Vagina (tissue), 2 donors: ENCODE data around the gene PRDM10. TPM values are rescaled to one million over a fixed set of nuclear protein-coding genes. Genes with fewer than 3 reads are reported as not detected.
"Not testable (repeated sequence)": the region's sequence is repeated elsewhere in the genome, so short reads cannot be mapped to it uniquely, and the experiment has no call there.

Experiments used
- DNase-seq, 2 donors: peaks; one replicate each; pipeline ENCODE4 v3.0.0-alpha.2; 2017; ENCODE audit errors: extremely low spot score in 2 of 2
- H3K27ac ChIP-seq: fragments of 200-600 bp; sonication (generic); one replicate; pipeline ENCODE4 v1.5.1; 2019
- H3K27me3 ChIP-seq: fragments of 200-600 bp; sonication (generic); one replicate; pipeline ENCODE4 v1.5.1; 2019
- H3K36me3 ChIP-seq, 2 donors: fragments of 200-600 bp; sonication (generic); one replicate each; pipeline ENCODE4 v1.5.1; 2017 to 2019
- H3K4me1 ChIP-seq: fragments of 200-600 bp; sonication (generic); one replicate; pipeline ENCODE4 v1.5.1; 2019
- H3K4me3 ChIP-seq, 2 donors: fragments of 200-600 bp; sonication (generic); 1 replicate in 1 of 2; 2 replicates in 1 of 2; pipeline ENCODE4 v1.5.1; 2016 to 2019
- H3K9me3 ChIP-seq: fragments of 200-600 bp; sonication (generic); one replicate; pipeline ENCODE4 v1.5.1; 2019
- CTCF ChIP-seq, 3 experiments: fragments of 450-650 bp in 2 of 3; fragments of 200-600 bp in 1 of 3; sonication (generic) in 1 of 3; IDR thresholded peaks; one replicate each; pipeline ENCODE4 v1.5.1; 2017 to 2019; ENCODE audit warnings: antibody characterized with exemption in 3 of 3, mild to moderate bottlenecking in 2 of 3, moderate library complexity in 2 of 3
- POLR2A ChIP-seq, 2 donors: fragments of 450-650 bp; IDR thresholded peaks; one replicate each; pipeline ENCODE4 v1.6.1; 2017; ENCODE audit warnings: antibody characterized with exemption in 2 of 2, mild to moderate bottlenecking in 2 of 2, moderate library complexity in 2 of 2
- POLR2AphosphoS5 ChIP-seq, 2 donors: sonication (generic); formaldehyde crosslinking; IDR thresholded peaks; one replicate each; pipeline ENCODE4 v1.9.0; 2017; ENCODE audit warnings: antibody characterized with exemption in 2 of 2, mild to moderate bottlenecking in 2 of 2, low read depth in 1 of 2; ENCODE audit not compliant: insufficient read depth in 1 of 2
- intact Hi-C: fragments of 100-400 bp; cut with DNase I; formaldehyde crosslinking; loops from one replicate; pipeline ENCODE4 v1.15.1; 2023
- total RNA-seq: library from RNA; depleted of rRNA; stranded (reverse); fragments of >200 nt; gene quantifications from one replicate; pipeline ENCODE4 v1.2.3, GENCODE V29; 2016

Gene PRDM10
- total RNA-seq, 1 donor from 2014 or later: 11.3 TPM

GRCh38 chr11:129967996-129968395 is 34.6 kb downstream of the PRDM10 start:
- DNase-seq: no peak
- TF ChIP-seq POLR2A (IDR thresholded peaks at IDR 0.05): no peak
- TF ChIP-seq POLR2AphosphoS5 (IDR thresholded peaks at IDR 0.05; ENCODE audit: insufficient read depth in 1 of 2, low read depth in 1 of 2): no peak
- no peak for TF ChIP-seq CTCF (IDR thresholded peaks at IDR 0.05)
- H3K4me1 ChIP-seq: no peaks in the 10 kb centered on the region
- H3K36me3 ChIP-seq: no peaks in the 10 kb centered on the region
- H3K9me3 ChIP-seq: no peaks in the 10 kb centered on the region
- no peaks in the 10 kb centered on the region for H3K27me3 ChIP-seq
- intact Hi-C loops: no loop called here
- no peak overlapping the region for H3K27ac ChIP-seq
- H3K4me3 ChIP-seq: no peak overlapping the region

- TF ChIP-seq POLR2A (IDR thresholded peaks at IDR 0.05) (no peak), POLR2AphosphoS5 (IDR thresholded peaks at IDR 0.05; ENCODE audit: insufficient read depth in 1 of 2, low read depth in 1 of 2) (no peak), CTCF (IDR thresholded peaks at IDR 0.05) (no peak)
- intact Hi-C loops: no loop called here
These were observed 37.4 kb downstream of the PRDM10 start for GRCh38 chr11:129965248-129965647.

GRCh38 chr11:129960216-129961214 is 42.1 kb downstream of the PRDM10 start:
- no peak for DNase-seq
- TF ChIP-seq CTCF (IDR thresholded peaks at IDR 0.05): no peak
- TF ChIP-seq POLR2AphosphoS5 (IDR thresholded peaks at IDR 0.05; ENCODE audit: insufficient read depth in 1 of 2, low read depth in 1 of 2): no peak
- no peak for TF ChIP-seq POLR2A (IDR thresholded peaks at IDR 0.05)

More at GRCh38 chr11:129965248-129965647, 37.4 kb downstream of the PRDM10 start:
- no peak for DNase-seq
- Histone ChIP-seq H3K36me3 (no peaks in the 10 kb centered on the region), H3K27me3 (no peaks in the 10 kb centered on the region), H3K4me3 (no peak overlapping the region), H3K9me3 (no peaks in the 10 kb centered on the region), H3K27ac (no peak overlapping the region), H3K4me1 (no peaks in the 10 kb centered on the region)

GRCh38 chr11:129959687-129960086 is 42.9 kb downstream of the PRDM10 start:
- TF ChIP-seq POLR2AphosphoS5 (IDR thresholded peaks at IDR 0.05; ENCODE audit: insufficient read depth in 1 of 2, low read depth in 1 of 2) (no peak), CTCF (IDR thresholded peaks at IDR 0.05) (no peak)
- intact Hi-C loops: no loop called here
- Histone ChIP-seq H3K9me3 (no peaks in the 10 kb centered on the region), H3K36me3 (no peaks in the 10 kb centered on the region), H3K27ac (no peak overlapping the region), H3K4me1 (no peaks in the 10 kb centered on the region), H3K27me3 (no peaks in the 10 kb centered on the region), H3K4me3 (no peak overlapping the region)
- no peak for DNase-seq

More at GRCh38 chr11:129960216-129961214, 42.1 kb downstream of the PRDM10 start:
- no peak overlapping the region for H3K27ac ChIP-seq
- no peaks in the 10 kb centered on the region for H3K9me3 ChIP-seq
- no peaks in the 10 kb centered on the region for H3K36me3 ChIP-seq
- intact Hi-C loops: no loop called here
- no peaks in the 10 kb centered on the region for H3K4me1 ChIP-seq
- H3K4me3 ChIP-seq: no peak overlapping the region
- H3K27me3 ChIP-seq: no peaks in the 10 kb centered on the region

- no peak for TF ChIP-seq POLR2AphosphoS5 (IDR thresholded peaks at IDR 0.05; ENCODE audit: insufficient read depth in 1 of 2, low read depth in 1 of 2)
- no peak for DNase-seq
- Histone ChIP-seq H3K36me3 (peaks cover 0 to 4% of the 10 kb centered on the region in 2 donors), H3K9me3 (no peaks in the 10 kb centered on the region), H3K27ac (no peak overlapping the region), H3K4me1 (no peaks in the 10 kb centered on the region), H3K4me3 (no peak overlapping the region), H3K27me3 (no peaks in the 10 kb centered on the region)
- intact Hi-C loops: no loop called here
These were observed 47.4 kb downstream of the PRDM10 start for GRCh38 chr11:129955282-129955681.

- H3K27me3 ChIP-seq, H3K36me3 ChIP-seq, H3K4me1 ChIP-seq, H3K4me3 ChIP-seq, H3K27ac ChIP-seq, H3K9me3 ChIP-seq, intact Hi-C loops, DNase-seq: not testable (repeated sequence)
These were observed 47.9 kb downstream of the PRDM10 start for GRCh38 chr11:129954703-129955102.
